ENCODE measurements around the gene U2AF1L4.

The U2AF1L4 gene

DNA sequence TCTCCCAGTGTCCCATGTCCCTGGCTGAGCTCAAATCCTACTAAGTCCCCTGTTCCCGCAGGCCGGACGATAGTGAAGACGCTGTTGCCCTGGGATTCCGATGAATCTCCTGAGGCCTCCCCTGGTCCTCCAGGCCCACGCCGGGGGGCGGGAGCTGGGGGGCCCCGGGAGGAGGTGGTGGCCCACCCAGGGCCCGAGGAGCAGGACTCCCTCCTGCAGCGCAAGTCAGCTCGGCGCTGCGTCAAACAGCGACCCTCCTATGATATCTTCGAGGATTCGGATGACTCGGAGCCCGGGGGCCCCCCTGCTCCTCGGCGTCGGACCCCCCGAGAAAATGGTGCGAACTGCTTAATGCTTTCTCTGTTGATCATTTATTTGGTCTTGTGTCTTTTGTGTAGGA lies 21.5 kb downstream of the U2AF1L4 start:
- DNase-seq: no peak

- no peak for DNase-seq
Observed at GRCh38 chr19:35722897-35723296, 22.3 kb downstream of the U2AF1L4 start.

DNA sequence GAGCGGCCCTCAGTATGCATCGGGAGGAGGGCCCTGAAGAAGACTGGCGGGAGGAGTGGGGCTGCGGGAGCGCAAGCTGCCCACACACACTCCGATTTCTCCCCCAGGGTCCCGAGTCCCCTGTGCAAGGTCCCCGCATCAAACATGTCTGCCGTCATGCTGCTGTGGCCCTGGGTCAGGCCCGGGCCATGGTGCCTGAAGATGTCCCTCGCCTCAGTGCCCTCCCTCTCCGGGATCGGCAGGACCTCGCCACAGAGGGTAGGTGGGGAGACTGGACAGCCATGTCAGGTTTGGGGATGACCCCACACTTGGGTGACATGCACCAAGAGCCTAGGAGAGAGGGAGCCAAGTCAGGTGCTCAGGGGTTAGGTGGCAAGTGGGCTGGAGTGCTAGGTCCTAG lies 22.8 kb downstream of the U2AF1L4 start:
- DNase-seq: no peak

DNA sequence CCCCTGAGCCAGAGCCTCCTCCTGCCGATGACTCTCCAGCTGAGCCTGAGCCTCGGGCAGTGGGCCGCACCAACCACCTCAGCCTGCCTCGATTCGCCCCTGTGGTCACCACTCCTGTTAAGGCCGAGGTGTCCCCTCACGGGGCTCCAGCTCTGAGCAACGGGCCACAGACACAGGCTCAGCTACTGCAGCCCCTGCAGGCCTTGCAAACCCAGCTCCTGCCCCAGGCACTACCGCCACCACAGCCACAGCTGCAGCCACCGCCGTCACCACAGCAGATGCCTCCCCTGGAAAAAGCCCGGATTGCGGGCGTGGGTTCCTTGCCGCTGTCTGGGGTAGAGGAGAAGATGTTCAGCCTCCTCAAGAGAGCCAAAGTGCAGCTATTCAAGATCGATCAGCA lies 23.8 kb downstream of the U2AF1L4 start:
- DNase-seq: no peak

GRCh38 chr19:35720648-35721047 lies 24.6 kb downstream of the U2AF1L4 start:
- no peak for DNase-seq

GRCh38 chr19:35720163-35720524 lies 25.1 kb downstream of the U2AF1L4 start:
- no peak for DNase-seq

- DNase-seq: no peak
Observed at GRCh38 chr19:35719402-35720162, 25.6 kb downstream of the U2AF1L4 start.

DNA sequence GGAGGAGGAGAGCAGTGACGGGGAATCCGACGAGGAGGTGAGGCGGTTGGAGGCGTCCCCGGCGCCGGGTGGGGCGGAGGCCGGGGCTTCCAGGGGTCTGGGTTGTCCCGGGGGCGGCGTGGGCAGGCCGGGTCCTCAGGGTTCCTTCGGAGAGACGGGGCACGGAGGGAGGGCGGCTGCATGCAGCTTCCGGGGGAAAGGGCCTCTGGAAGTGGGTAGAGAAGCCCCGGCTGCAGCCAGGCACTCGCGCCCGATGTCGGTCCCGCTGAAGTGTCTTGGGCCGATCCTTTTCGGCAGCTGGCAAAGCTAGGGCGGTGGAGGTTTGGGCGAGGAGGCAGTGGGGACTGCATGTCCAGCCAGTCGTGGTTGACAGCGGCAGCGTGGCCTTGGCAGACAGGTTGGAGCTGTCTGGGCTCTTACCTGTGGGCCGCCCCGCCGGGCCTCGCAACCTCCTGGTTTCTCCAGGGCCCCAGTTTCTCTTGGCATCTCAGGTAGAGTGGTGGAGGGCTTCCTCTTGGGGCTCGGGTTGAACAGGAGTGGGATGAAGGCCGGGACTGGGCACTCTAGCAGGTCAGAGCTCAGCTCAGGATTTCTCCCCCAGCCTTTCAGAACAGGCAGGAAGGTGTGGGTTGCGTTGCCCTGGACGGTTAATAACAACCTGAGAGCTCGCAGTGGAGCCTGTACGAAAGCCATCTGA lies 26.7 kb downstream of the U2AF1L4 start:
- DNase-seq: peak; percentile 30

GRCh38 chr19:35717665-35718344 lies 27.4 kb downstream of the U2AF1L4 start, which contains the start of gene KMT2B:
Gene KMT2B (plus strand): TSS chr19:35718003. CDS start chr19:35718019, 16 bp downstream.
- DNase-seq: no peak

GRCh38 chr19:35716801-35717664 lies 28.2 kb downstream of the U2AF1L4 start:
- DNase-seq: peak; percentile 95

DNA sequence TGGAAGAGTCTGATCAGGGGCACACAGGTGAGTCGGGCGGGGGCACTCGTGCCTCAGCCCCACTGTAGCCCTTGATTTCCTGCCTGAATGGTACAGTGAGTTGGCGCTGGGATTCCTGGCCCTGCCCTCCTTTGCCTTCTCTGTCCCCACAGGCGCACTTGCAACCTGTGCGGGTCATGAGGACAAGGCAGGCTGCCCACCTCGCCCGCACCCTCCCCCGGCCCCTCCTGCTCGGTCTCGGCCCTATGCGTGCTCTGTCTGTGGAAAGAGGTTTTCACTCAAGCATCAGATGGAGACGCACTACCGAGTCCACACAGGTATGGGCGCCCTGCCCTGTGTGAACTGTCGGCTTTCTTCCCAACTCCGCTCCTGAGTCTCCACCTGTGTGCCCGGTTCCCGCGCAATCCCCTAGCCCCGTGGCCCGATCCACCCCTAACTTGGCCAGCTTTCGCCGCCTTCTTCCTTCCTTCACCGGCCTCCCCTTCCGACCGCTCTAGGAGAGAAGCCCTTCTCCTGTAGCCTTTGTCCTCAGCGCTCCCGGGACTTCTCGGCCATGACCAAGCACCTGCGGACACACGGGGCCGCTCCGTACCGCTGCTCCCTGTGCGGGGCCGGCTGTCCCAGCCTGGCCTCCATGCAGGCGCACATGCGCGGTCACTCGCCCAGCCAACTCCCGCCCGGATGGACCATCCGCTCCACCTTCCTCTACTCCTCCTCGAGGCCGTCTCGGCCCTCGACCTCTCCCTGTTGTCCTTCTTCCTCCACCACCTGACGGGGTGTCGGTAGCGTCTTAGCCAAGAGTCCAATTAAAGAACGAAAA lies 29.0 kb downstream of the U2AF1L4 start:
- DNase-seq: peak; percentile 5

- no peak for DNase-seq
Observed at GRCh38 chr19:35715355-35715809, 29.8 kb downstream of the U2AF1L4 start.

DNA sequence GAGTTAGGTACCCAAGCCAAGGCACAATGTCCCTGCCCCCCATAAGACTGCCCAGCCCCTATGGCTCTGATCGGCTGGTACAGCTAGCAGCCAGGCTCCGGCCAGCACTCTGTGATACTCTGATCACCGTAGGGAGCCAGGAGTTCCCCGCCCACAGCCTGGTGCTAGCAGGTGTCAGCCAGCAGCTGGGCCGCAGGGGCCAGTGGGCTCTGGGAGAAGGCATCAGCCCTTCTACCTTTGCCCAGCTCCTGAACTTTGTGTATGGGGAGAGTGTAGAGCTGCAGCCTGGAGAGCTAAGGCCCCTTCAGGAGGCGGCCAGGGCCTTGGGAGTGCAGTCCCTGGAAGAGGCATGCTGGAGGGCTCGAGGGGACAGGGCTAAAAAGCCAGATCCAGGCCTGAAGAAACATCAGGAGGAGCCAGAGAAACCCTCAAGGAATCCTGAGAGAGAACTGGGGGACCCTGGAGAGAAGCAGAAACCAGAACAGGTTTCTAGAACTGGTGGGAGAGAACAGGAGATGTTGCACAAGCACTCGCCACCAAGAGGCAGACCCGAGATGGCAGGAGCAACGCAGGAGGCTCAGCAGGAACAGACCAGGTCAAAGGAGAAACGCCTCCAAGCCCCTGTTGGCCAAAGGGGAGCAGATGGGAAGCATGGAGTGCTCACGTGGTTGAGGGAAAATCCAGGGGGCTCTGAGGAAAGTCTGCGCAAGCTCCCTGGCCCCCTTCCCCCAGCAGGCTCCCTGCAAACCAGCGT lies 30.4 kb downstream of the U2AF1L4 start:
- peak; percentile 14 for DNase-seq

DNA sequence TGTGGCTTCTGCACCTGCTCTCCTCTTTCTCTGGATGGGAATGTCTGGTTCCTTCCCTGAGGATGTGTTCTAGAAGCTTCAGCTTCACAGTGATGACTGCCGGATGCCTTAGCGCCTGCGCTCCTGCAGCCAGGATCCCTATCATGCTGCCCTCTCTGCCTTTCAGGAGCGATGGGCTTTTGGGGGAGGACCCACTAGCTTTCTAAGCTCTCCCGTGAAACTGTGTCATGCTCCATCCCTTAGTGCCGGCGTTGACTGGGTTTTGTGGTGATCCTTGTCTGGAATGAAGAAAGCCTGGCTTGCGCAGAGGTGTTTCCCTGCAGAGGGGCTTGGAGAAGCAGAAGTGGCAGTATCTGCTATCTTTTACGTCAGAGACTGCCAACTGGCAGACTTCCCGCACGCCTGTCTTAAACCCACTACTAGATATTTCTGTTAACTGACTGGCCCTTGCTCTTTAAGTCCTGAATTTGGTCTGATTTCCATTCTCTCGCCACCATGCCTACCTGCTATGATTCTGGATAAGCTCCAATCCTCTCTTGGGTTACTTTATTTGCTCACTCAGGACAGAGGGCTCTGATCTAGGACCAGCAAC lies 31.2 kb downstream of the U2AF1L4 start:
- no peak for DNase-seq

DNA sequence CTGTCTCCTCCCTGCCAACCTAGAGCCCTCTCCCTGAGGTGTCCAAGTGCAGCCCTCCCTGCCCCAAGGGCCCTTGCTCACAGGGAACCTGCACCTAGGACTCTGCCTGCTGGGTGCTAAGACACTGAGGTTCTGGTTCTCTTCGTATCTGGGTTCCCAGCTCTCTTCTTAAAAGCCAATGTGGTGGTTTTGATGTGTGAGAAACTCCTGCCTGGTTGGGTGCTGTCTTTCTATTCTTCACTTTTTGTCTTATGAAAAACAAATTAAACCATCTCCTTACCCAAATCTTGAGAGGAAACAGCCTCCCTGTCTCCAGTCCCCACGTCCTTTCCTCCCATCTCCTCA lies 31.7 kb downstream of the U2AF1L4 start:
- DNase-seq: no peak

DNA sequence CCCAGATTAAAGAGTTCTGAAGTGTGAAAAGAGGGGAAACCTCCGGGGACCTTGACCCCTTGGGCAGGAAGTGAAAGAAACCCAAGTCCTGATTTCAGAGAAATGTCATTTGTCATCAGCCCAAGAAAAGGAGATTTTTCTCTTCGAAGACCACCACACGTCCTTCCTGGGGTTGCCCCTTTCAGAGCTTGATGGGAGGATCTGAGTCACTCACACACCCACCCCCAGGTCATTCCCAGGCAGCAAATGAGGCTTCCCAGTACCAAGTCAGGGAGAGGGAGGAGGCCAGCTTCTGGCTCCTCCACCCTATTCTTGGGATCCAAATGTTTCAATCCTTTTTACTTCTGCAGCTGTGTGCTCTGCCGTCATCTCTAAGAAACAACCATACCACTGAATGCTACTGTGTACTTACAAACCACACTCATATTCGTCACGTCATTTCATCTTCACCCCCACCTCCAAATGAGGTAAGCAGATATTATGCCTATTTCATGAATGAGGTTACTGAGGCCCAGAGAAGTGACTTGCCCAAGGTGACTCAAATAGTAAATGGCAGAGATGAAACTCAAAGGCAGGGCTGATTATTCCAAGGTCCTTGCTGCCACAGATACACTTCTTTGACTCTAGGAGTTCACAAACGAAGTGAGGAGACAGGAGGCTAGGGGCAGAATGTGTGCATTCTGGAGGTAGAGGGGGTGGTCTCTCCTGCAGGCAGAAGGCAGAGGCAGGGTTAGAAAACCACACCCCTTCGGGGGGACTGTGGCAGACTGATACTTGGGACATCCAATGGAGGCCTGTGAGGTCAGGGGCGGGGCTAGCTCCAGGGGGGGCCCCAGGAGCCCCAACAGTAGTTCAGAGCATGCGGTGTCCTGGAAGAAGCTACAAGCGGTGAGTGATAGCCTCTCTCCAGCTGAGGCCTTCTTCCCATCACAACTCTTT lies 32.4 kb downstream of the U2AF1L4 start:
- no peak for DNase-seq

GRCh38 chr19:35710784-35711723 lies 34.2 kb downstream of the U2AF1L4 start:
- DNase-seq: no peak

GRCh38 chr19:35708391-35708790 lies 36.8 kb downstream of the U2AF1L4 start:
- no peak for DNase-seq
